ENCODE data around the gene PRKN. TPM values are rescaled to one million over a fixed set of nuclear protein-coding genes. Genes with fewer than 3 reads are reported as not detected.

The PRKN gene
- total RNA-seq, 2 donors from 2014 or later = 3.3 to 4.8 TPM

DNA sequence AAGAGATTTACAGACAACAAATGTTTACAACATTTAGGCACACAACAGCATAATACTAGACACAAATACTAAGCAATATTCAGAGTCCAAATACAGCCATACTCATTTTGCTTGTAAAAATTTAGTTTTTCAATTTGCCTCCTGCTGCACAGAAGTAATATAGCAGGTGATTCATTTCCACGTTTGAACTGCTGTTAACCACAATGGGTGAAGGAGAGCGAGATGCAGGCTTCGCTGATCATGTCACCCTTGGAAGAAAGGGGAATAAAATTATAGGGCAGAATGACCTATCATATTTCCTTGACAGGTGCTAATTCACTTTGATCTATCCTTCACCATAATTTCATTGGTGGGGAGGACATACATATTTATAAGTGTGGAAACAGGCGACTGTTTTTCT lies 809.9 kb downstream of the PRKN start:
- Mint-ChIP-seq H3K9me3 (no peaks in the 10 kb centered on the region), H3K27me3 (ENCODE audit: insufficient read depth) (no peaks in the 10 kb centered on the region), H3K27ac (no peak overlapping the region), H3K36me3 (ENCODE audit: low read depth) (no peaks in the 10 kb centered on the region), H3K4me1 (no peaks in the 10 kb centered on the region), H3K4me3 (no peak overlapping the region)
- Histone ChIP-seq H3K4me1 (ENCODE audit: control insufficient read depth, insufficient read depth, low read length) (no peaks in the 10 kb centered on the region), H3K36me3 (ENCODE audit: control insufficient read depth, insufficient read depth, low read length) (no peaks in the 10 kb centered on the region), H3K27me3 (ENCODE audit: control insufficient read depth, insufficient read depth, low read length, poor library complexity, severe bottlenecking) (no peaks in the 10 kb centered on the region), H3K4me3 (ENCODE audit: low read length) (no peak overlapping the region), H3K9ac (ENCODE audit: extremely low read depth, low read length, poor library complexity, severe bottlenecking) (no peak overlapping the region), H3K9me3 (ENCODE audit: control insufficient read depth, low read length) (no peaks in the 10 kb centered on the region), H3K27ac (ENCODE audit: low read depth, low read length) (no peak overlapping the region)
- WGBS, 2 experiments (ENCODE audit: insufficient coverage in 1 of 2, insufficient read length in 1 of 2) = 91 to 93% methylated on average over 2 to 4 of the region's 4 CpGs
- TF ChIP-seq, protein P1, sequence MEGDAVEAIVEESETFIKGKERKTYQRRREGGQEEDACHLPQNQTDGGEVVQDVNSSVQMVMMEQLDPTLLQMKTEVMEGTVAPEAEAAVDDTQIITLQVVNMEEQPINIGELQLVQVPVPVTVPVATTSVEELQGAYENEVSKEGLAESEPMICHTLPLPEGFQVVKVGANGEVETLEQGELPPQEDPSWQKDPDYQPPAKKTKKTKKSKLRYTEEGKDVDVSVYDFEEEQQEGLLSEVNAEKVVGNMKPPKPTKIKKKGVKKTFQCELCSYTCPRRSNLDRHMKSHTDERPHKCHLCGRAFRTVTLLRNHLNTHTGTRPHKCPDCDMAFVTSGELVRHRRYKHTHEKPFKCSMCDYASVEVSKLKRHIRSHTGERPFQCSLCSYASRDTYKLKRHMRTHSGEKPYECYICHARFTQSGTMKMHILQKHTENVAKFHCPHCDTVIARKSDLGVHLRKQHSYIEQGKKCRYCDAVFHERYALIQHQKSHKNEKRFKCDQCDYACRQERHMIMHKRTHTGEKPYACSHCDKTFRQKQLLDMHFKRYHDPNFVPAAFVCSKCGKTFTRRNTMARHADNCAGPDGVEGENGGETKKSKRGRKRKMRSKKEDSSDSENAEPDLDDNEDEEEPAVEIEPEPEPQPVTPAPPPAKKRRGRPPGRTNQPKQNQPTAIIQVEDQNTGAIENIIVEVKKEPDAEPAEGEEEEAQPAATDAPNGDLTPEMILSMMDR (conservative IDR thresholded peaks at IDR 0.05) = peak; percentile 45
- DNase-seq = no peak

DNA sequence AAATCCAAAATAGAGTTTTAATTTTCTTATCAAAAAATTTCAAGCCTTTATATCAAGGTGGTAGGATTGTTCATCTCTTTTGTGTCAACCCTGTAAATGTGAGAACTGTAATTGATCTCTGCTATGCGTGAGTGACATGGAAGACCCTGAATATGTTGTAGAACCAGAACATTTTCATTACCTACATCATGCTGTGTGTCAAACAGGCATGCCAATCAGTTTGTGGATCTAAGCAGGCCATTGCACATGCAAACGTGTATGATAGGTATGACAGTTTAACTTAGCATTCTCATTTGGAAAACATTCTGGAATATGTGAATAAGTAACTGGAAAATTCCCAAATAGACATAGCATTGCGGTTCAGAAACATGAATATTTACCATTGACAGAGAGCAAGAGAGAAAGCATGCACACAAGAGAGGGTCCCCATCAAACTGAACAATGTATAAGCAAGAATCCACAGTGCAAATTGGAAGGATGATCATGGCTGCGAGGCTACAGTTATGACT lies 812.1 kb downstream of the PRKN start:
- TF ChIP-seq, protein P1 (conservative IDR thresholded peaks at IDR 0.05) = no peak
- no peak for DNase-seq

DNA sequence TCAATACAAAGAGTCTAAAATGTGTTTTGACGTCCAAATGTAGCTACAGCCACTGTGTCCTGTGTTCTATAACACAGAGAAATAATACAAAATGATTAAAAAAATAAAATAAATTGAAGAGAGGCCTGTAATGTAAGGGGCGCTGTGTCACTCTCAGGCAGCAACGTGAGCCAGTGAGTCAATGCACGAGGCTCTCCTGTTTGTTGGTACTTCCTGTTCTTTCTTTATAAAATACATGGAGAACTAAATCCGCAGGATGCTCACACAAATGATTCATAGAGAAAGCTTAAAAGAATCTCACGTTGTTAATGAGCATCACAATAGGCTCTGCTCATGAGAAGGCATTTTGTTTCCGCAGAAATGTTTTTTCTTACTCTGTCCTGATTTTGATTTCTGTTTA lies 818.7 kb downstream of the PRKN start:
- Histone ChIP-seq H3K27me3 (ENCODE audit: control insufficient read depth, insufficient read depth, low read length, poor library complexity, severe bottlenecking) (no peaks in the 10 kb centered on the region), H3K4me1 (ENCODE audit: control insufficient read depth, insufficient read depth, low read length) (no peaks in the 10 kb centered on the region), H3K27ac (ENCODE audit: low read depth, low read length) (no peak overlapping the region), H3K4me3 (ENCODE audit: low read length) (no peak overlapping the region), H3K9me3 (ENCODE audit: control insufficient read depth, low read length) (no peaks in the 10 kb centered on the region), H3K36me3 (ENCODE audit: control insufficient read depth, insufficient read depth, low read length) (no peaks in the 10 kb centered on the region), H3K9ac (ENCODE audit: extremely low read depth, low read length, poor library complexity, severe bottlenecking) (no peak overlapping the region)
- Mint-ChIP-seq H3K36me3 (ENCODE audit: low read depth) (no peaks in the 10 kb centered on the region), H3K27me3 (ENCODE audit: insufficient read depth) (no peaks in the 10 kb centered on the region), H3K4me1 (no peaks in the 10 kb centered on the region), H3K4me3 (no peak overlapping the region), H3K9me3 (no peaks in the 10 kb centered on the region), H3K27ac (no peak overlapping the region)
- TF ChIP-seq, protein P1 (conservative IDR thresholded peaks at IDR 0.05) = no peak
- no peak for DNase-seq
- WGBS, 2 experiments (ENCODE audit: insufficient coverage in 1 of 2, insufficient read length in 1 of 2) = 60 to 71% methylated on average over 5 to 7 of the region's 7 CpGs

More for the DNA sequence above, 812.1 kb downstream of the PRKN start:
- Mint-ChIP-seq H3K27ac (no peak overlapping the region), H3K4me1 (no peaks in the 10 kb centered on the region), H3K9me3 (no peaks in the 10 kb centered on the region), H3K27me3 (ENCODE audit: insufficient read depth) (no peaks in the 10 kb centered on the region), H3K4me3 (no peak overlapping the region), H3K36me3 (ENCODE audit: low read depth) (no peaks in the 10 kb centered on the region)
- H3K27ac ChIP-seq (ENCODE audit: low read depth, low read length) = no peak overlapping the region
- no peaks in the 10 kb centered on the region for H3K36me3 ChIP-seq (ENCODE audit: control insufficient read depth, insufficient read depth, low read length)
- H3K27me3 ChIP-seq (ENCODE audit: control insufficient read depth, insufficient read depth, low read length, poor library complexity, severe bottlenecking) = no peaks in the 10 kb centered on the region
- WGBS, 2 experiments (ENCODE audit: insufficient coverage in 1 of 2, insufficient read length in 1 of 2) = 92 to 100% methylated on average over 2 to 4 of the region's 4 CpGs
- H3K4me1 ChIP-seq (ENCODE audit: control insufficient read depth, insufficient read depth, low read length) = no peaks in the 10 kb centered on the region
- H3K4me3 ChIP-seq (ENCODE audit: low read length) = no peak overlapping the region
- no peak overlapping the region for H3K9ac ChIP-seq (ENCODE audit: extremely low read depth, low read length, poor library complexity, severe bottlenecking)
- no peaks in the 10 kb centered on the region for H3K9me3 ChIP-seq (ENCODE audit: control insufficient read depth, low read length)

Data from endodermal cell (in vitro differentiated cells).